GM12878 (cell line): ENCODE results near the gene RXFP3. TPM values are rescaled to one million over a fixed set of nuclear protein-coding genes. Genes with fewer than 3 reads are reported as not detected.

Experiments
- ATAC-seq: fragments of 200-7000 bp; cut with Tn5 transposase; 3 replicates; pipeline ENCODE4 v1.9.1; 2020; ENCODE audit warnings: mild to moderate bottlenecking, moderate library complexity
- BruUV-seq: library from RNA; stranded (reverse); fragments of 400-500 nt; replicated peaks from 2 replicates; lab custom pipeline; 2021; lab: Mats Ljungman, UMichigan
- CTCF ChIA-PET: fragments of 300-600 bp; sonication (Branson Sonifier 250); formaldehyde crosslinking; extraction: SDS; loops from one replicate; lab custom pipeline; 2021; ENCODE audit warnings: inconsistent platforms; lab: Yijun Ruan, JAX
- POLR2A ChIA-PET: fragments of 350-600 bp; formaldehyde crosslinking; extraction: SDS; loops from one replicate; lab custom pipeline; 2021; ENCODE audit warnings: inconsistent platforms; lab: Charles Lee
- RAD21 ChIA-PET: fragments of 300-600 bp; sonication (Branson Sonifier 250); formaldehyde crosslinking; loops from one replicate; lab custom pipeline; 2023; ENCODE audit warnings: antibody characterized with exemption; ENCODE audit not compliant: unreplicated experiment; lab: Charles Lee
- SMC1A ChIA-PET: fragments of 300-600 bp; sonication (Branson Sonifier 250); formaldehyde crosslinking; loops from one replicate; lab custom pipeline; 2023; ENCODE audit not compliant: unreplicated experiment, uncharacterized antibody; lab: Charles Lee
- DNase-seq: peaks from one replicate; pipeline ENCODE4 v3.0.0-alpha.2; 2011; ENCODE audit warnings: low read depth, low spot score
- FAIRE-seq: peaks from 3 replicates; lab custom pipeline; 2011; peaks lifted over from hg19 to GRCh38; lab: Jason Lieb, UNC
- H2AFZ ChIP-seq: 2 replicates; pipeline ENCODE4 v1.6.0; 2011; ENCODE audit warnings: low read depth, low read length, control low read depth; ENCODE audit not compliant: control insufficient read depth
- H3K27ac ChIP-seq: 2 replicates; pipeline ENCODE4 v1.5.1; 2011; ENCODE audit warnings: control low read depth; ENCODE audit not compliant: control insufficient read depth, insufficient read depth
- H3K27me3 ChIP-seq, 2 experiments: replicated peaks in 1 of 2; 2 replicates each; pipeline versions ENCODE4 v1.6.0 to v1.6.1; 2011; ENCODE audit warnings: low read length in 1 of 2; ENCODE audit not compliant: control insufficient read depth in 2 of 2, insufficient read depth in 2 of 2
- H3K36me3 ChIP-seq, 2 experiments: 2 replicates each; pipeline ENCODE4 v1.5.1; 2011; ENCODE audit warnings: low read length in 1 of 2; ENCODE audit not compliant: control insufficient read depth in 2 of 2, insufficient read depth in 2 of 2
- H3K4me1 ChIP-seq: 2 replicates; pipeline ENCODE4 v1.6.1; 2011; ENCODE audit warnings: mild to moderate bottlenecking, low read length, moderate library complexity, mixed read lengths; ENCODE audit not compliant: control insufficient read depth, insufficient read depth
- H3K4me2 ChIP-seq: 2 replicates; pipeline ENCODE4 v1.6.0; 2011; ENCODE audit warnings: control low read depth; ENCODE audit not compliant: control insufficient read depth, insufficient read depth
- H3K4me3 ChIP-seq: fragments of 200-600 bp; sonication (generic); 2 replicates; pipeline ENCODE4 v1.5.1; 2016
- H3K79me2 ChIP-seq: 2 replicates; pipeline ENCODE4 v1.6.0; 2011; ENCODE audit warnings: low read length; ENCODE audit not compliant: control insufficient read depth, insufficient read depth
- H3K9ac ChIP-seq: 2 replicates; pipeline ENCODE4 v1.8.0; 2011; ENCODE audit warnings: low read length, control low read depth, mixed read lengths; ENCODE audit not compliant: control insufficient read depth, insufficient read depth
- H3K9me3 ChIP-seq: replicated peaks from 3 replicates; pipeline ENCODE4 v1.5.1; 2011; ENCODE audit warnings: mild to moderate bottlenecking, low read length; ENCODE audit not compliant: control insufficient read depth, insufficient read depth
- H4K20me1 ChIP-seq: 2 replicates; pipeline ENCODE4 v1.6.0; 2011; ENCODE audit not compliant: control insufficient read depth, insufficient read depth
- NFYB ChIP-seq: IDR thresholded peaks from 2 replicates; pipeline ENCODE4 v1.6.1; 2011; ENCODE audit warnings: low read depth, mild to moderate bottlenecking, low read length, improper control_type of control experiment, moderate library complexity; ENCODE audit not compliant: insufficient read depth
- SIX5 ChIP-seq: IDR thresholded peaks from 2 replicates; pipeline ENCODE4 v1.6.1; 2011; ENCODE audit warnings: mild to moderate bottlenecking, low read depth, low read length, moderate library complexity; ENCODE audit not compliant: severe bottlenecking
- SMAD1 ChIP-seq: fragments of 450-650 bp; IDR thresholded peaks from 2 replicates; pipeline ENCODE4 v1.6.1; 2018; ENCODE audit warnings: mild to moderate bottlenecking, low read depth; ENCODE audit not compliant: partially characterized antibody
- ZBTB40 ChIP-seq: fragments of 450-650 bp; IDR thresholded peaks from 2 replicates; pipeline ENCODE4 v1.6.1; 2016; ENCODE audit warnings: mild to moderate bottlenecking, moderate library complexity, borderline replicate concordance
- WGBS: methylation state at CpG from one replicate; pipeline ENCODE4 v1.1.6; 2016; ENCODE audit warnings: low lambda C conversion rate; ENCODE audit not compliant: insufficient replicate concordance, insufficient coverage; ENCODE audit errors: missing lambda C conversion rate; 5-methylcytosine and 5-hydroxymethylcytosine counted together
- in situ Hi-C: fragments of 300-500 bp; cut with MboI; formaldehyde crosslinking; loops from 9 replicates; pipeline ENCODE4 v1.14.3; 2018; ENCODE audit warnings: mixed read lengths
- intact Hi-C: fragments of 100-400 bp; cut with micrococcal nuclease; formaldehyde crosslinking; loops from one replicate; pipeline ENCODE4 v1.14.2; 2022; ENCODE audit not compliant: unreplicated experiment
- polyA plus RNA-seq, 11 experiments: library from polyadenylated mRNA; depleted of rRNA in 4 of 11; unstranded in 6 of 11; stranded (reverse) in 5 of 11; fragments of >200 nt; fragmentation: Nextera tagmentation in 4 of 11; fragmentation: Illumina TruSeq in 1 of 11; extraction: Ambion mirVana in 4 of 11; extraction: Trizol in 1 of 11; gene quantifications; 1 replicate in 1 of 11; 2 replicates in 10 of 11; pipeline versions ENCODE4 v1.2.1 to v1.2.3, GENCODE V29; 2011 to 2016; ENCODE audit warnings: inconsistent platforms in 2 of 11, missing spikeins in 2 of 11, low read depth in 1 of 11
- total RNA-seq, 4 experiments: library from RNA; depleted of rRNA in 3 of 4; stranded (reverse); fragments of >200 nt in 3 of 4; fragmentation: Illumina TruSeq in 1 of 4; extraction: Trizol in 1 of 4; gene quantifications; 2 replicates each; pipeline versions ENCODE4 v1.2.1 to v1.2.3, GENCODE V29; 2013 to 2021
- TF ChIP-seq, protein P1 (sequence below): fragments of 450-650 bp; IDR thresholded peaks from 2 replicates; pipeline ENCODE4 v1.6.1; 2017; ENCODE audit warnings: mild to moderate bottlenecking, low read depth, inconsistent platforms; ENCODE audit not compliant: poor library complexity, severe bottlenecking

Gene RXFP3
- total and polyA plus RNA-seq, 10 of the 15 experiments (the other 5 are each of a cell fraction or from before 2014, with no cell fraction given): 0.03 to 0.06 TPM; not detected in 8

- BruUV-seq: no TSS peak
- intact Hi-C loops (no loop called here), in situ Hi-C loops (no loop called here)
- RAD21 ChIA-PET: no interaction called here
- Histone ChIP-seq H3K9me3 (no peaks in the 10 kb centered on the region; the same call in 2 of the 3 replicates), H4K20me1 (no peaks in the 10 kb centered on the region), H3K27me3 (no peaks in the 10 kb centered on the region), H3K36me3 (no peaks in the 10 kb centered on the region), H2AFZ (no peak overlapping the region), H3K4me3 (no peak overlapping the region), H3K79me2 (peaks cover 8% of the 10 kb centered on the region), H3K4me2 (no peak overlapping the region), H3K27ac (no peak overlapping the region), H3K9ac (no peak overlapping the region), H3K4me1 (peaks cover 5% of the 10 kb centered on the region)
- DNase-seq (no peak), FAIRE-seq (no peak), ATAC-seq (no peak)
- 79% methylated on average over 5 of the region's 5 CpGs for WGBS
- POLR2A ChIA-PET: no interaction called here
- CTCF ChIA-PET: interaction anchor here (0.6 kb wide), 1 partner anchor 110 kb away, joined by 3 read pairs; no protein-coding TSS in a partner anchor
- TF ChIP-seq SMAD1 (no peak), ZBTB40 (no peak), SIX5 (no peak), NFYB (no peak)
- TF ChIP-seq, protein P1, sequence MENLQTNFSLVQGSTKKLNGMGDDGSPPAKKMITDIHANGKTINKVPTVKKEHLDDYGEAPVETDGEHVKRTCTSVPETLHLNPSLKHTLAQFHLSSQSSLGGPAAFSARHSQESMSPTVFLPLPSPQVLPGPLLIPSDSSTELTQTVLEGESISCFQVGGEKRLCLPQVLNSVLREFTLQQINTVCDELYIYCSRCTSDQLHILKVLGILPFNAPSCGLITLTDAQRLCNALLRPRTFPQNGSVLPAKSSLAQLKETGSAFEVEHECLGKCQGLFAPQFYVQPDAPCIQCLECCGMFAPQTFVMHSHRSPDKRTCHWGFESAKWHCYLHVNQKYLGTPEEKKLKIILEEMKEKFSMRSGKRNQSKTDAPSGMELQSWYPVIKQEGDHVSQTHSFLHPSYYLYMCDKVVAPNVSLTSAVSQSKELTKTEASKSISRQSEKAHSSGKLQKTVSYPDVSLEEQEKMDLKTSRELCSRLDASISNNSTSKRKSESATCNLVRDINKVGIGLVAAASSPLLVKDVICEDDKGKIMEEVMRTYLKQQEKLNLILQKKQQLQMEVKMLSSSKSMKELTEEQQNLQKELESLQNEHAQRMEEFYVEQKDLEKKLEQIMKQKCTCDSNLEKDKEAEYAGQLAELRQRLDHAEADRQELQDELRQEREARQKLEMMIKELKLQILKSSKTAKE: no peak
- SMC1A ChIA-PET: no interaction called here
Observed at GRCh38 chr5:33892620-33893137, 43.5 kb upstream of the RXFP3 start.
